HCT116 (cell line): ENCODE results near the gene RPL7A. TPM values are rescaled to one million over a fixed set of nuclear protein-coding genes. Genes with fewer than 3 reads are reported as not detected.

Source experiments
- ATAC-seq: fragments of 200-7000 bp; cut with Tn5 transposase; 2 replicates; pipeline ENCODE4 v1.9.1; 2020; ENCODE audit warnings: mild to moderate bottlenecking, moderate library complexity
- BruUV-seq: library from RNA; stranded (reverse); fragments of 400-500 nt; replicated peaks from 2 replicates; lab custom pipeline; 2021; lab: Mats Ljungman, UMichigan
- CTCF ChIA-PET: fragments of 300-600 bp; sonication (Branson Sonifier 250); formaldehyde crosslinking; loops from one replicate; lab custom pipeline; 2021; ENCODE audit warnings: antibody characterized with exemption; lab: Charles Lee
- POLR2A ChIA-PET: fragments of 300-600, 350-600 bp; sonication (Branson Sonifier 250); formaldehyde crosslinking; loops from one replicate; lab custom pipeline; 2021; ENCODE audit warnings: antibody characterized with exemption; lab: Charles Lee
- RAD21 ChIA-PET, 2 experiments: fragments of 300-600 bp; sonication (Branson Sonifier 250); formaldehyde crosslinking; loops; one replicate each; lab custom pipeline; 2023; ENCODE audit warnings: low total read pairs in 2 of 2; ENCODE audit not compliant: uncharacterized antibody in 2 of 2, unreplicated experiment in 2 of 2, low non-redundant PET in 1 of 2; lab: Charles Lee
- DNase-seq: peaks from one replicate; pipeline ENCODE4 v3.0.0-alpha.2; 2010; ENCODE audit warnings: low read depth, low spot score
- H2AFZ ChIP-seq: fragments of 200-600 bp; shearing (Covaris generic), sonication (generic); 2 replicates; pipeline ENCODE4 v1.6.1; 2017; ENCODE audit warnings: low read depth, mixed run types, mixed read lengths, antibody characterized with exemption, low read length; ENCODE audit not compliant: poor library complexity, severe bottlenecking
- H3K27ac ChIP-seq: 2 replicates; pipeline ENCODE4 v1.5.1; 2012; ENCODE audit warnings: low read depth, low read length
- H3K27me3 ChIP-seq: fragments of 200-600 bp; sonication (generic); 2 replicates; pipeline ENCODE4 v1.6.1; 2016; ENCODE audit warnings: mixed run types, low read length, mixed read lengths; ENCODE audit not compliant: insufficient read depth
- H3K36me3 ChIP-seq, 2 experiments: fragments of 200-500 bp in 1 of 2; fragments of 200-600 bp in 1 of 2; sonication (Bioruptor generic) in 1 of 2; sonication (generic) in 1 of 2; 2 replicates each; pipeline versions ENCODE4 v1.5.1 to v1.6.1; 2014 to 2016; ENCODE audit warnings: low read length in 2 of 2, inconsistent platforms in 1 of 2, mixed read lengths in 1 of 2, mixed run types in 1 of 2; ENCODE audit not compliant: insufficient read depth in 2 of 2, control insufficient read depth in 1 of 2
- H3K4me1 ChIP-seq, 2 experiments: fragments of 200-600 bp in 1 of 2; sonication (generic) in 1 of 2; 2 replicates each; pipeline versions ENCODE4 v1.5.1 to v1.6.1; 2012 to 2017; ENCODE audit warnings: low read length in 2 of 2, inconsistent platforms in 1 of 2, mild to moderate bottlenecking in 1 of 2, mixed read lengths in 1 of 2, mixed run types in 1 of 2, moderate library complexity in 1 of 2; ENCODE audit not compliant: insufficient read depth in 2 of 2, control insufficient read depth in 1 of 2
- H3K4me2 ChIP-seq: fragments of 200-600 bp; sonication (generic); 2 replicates; pipeline ENCODE4 v1.6.1; 2017; ENCODE audit warnings: mixed run types, low read length, mixed read lengths
- H3K4me3 ChIP-seq, 2 experiments: fragments of 200-600 bp in 1 of 2; sonication (generic) in 1 of 2; replicated peaks in 1 of 2; 2 replicates each; pipeline ENCODE4 v1.5.1; 2011 to 2016; ENCODE audit warnings: low read length in 2 of 2, control low read depth in 1 of 2, low read depth in 1 of 2, mild to moderate bottlenecking in 1 of 2, mixed read lengths in 1 of 2, mixed run types in 1 of 2
- H3K79me2 ChIP-seq: fragments of 200-600 bp; sonication (generic); 2 replicates; pipeline ENCODE4 v1.6.1; 2017; ENCODE audit warnings: mild to moderate bottlenecking, mixed run types, low read length, moderate library complexity, mixed read lengths; ENCODE audit not compliant: insufficient read depth
- H3K9ac ChIP-seq: fragments of 200-600 bp; sonication (generic); 2 replicates; pipeline ENCODE4 v1.6.1; 2016; ENCODE audit warnings: low read length, mixed read lengths
- H3K9me2 ChIP-seq: fragments of 200-600 bp; sonication (generic), shearing (Covaris generic); 2 replicates; pipeline ENCODE4 v1.6.1; 2017; ENCODE audit warnings: mixed run types, mild to moderate bottlenecking, moderate library complexity; ENCODE audit not compliant: insufficient read depth
- H3K9me3 ChIP-seq, 2 experiments: fragments of 200-500 bp in 1 of 2; fragments of 200-600 bp in 1 of 2; sonication (Bioruptor generic) in 1 of 2; sonication (generic) in 1 of 2; 2 replicates each; pipeline ENCODE4 v1.6.1; 2014 to 2017; ENCODE audit warnings: low read length in 2 of 2, mixed read lengths in 2 of 2, inconsistent platforms in 1 of 2, low read depth in 1 of 2, mild to moderate bottlenecking in 1 of 2, mixed run types in 1 of 2, moderate library complexity in 1 of 2; ENCODE audit not compliant: control insufficient read depth in 1 of 2, insufficient read depth in 1 of 2
- H4K20me1 ChIP-seq: fragments of 200-600 bp; sonication (generic), shearing (Covaris generic); 2 replicates; pipeline ENCODE4 v1.6.1; 2017; ENCODE audit warnings: mixed run types, mild to moderate bottlenecking, moderate library complexity; ENCODE audit not compliant: insufficient read depth
- ATF3 ChIP-seq: IDR thresholded peaks from 2 replicates; pipeline ENCODE4 v1.6.1; 2012
- CBX3 ChIP-seq: IDR thresholded peaks from 2 replicates; pipeline ENCODE4 v1.6.1; 2012; ENCODE audit warnings: low read depth
- ELF1 ChIP-seq: IDR thresholded peaks from 2 replicates; pipeline ENCODE4 v1.6.1; 2012; ENCODE audit warnings: low read depth, borderline replicate concordance
- EZH2 ChIP-seq: fragments of 200-600 bp; sonication (generic); IDR thresholded peaks from 2 replicates; pipeline ENCODE4 v1.6.1; 2017; ENCODE audit warnings: antibody characterized with exemption, mixed run types
- FOSL1 ChIP-seq: IDR thresholded peaks from 2 replicates; pipeline ENCODE4 v1.6.1; 2012; ENCODE audit warnings: low read depth
- JUND ChIP-seq: IDR thresholded peaks from 2 replicates; pipeline ENCODE4 v1.6.1; 2012
- POLR2A ChIP-seq: IDR thresholded peaks from 2 replicates; pipeline ENCODE4 v1.7.0; 2011; ENCODE audit warnings: borderline replicate concordance; ENCODE audit not compliant: insufficient read depth, insufficient read length; ENCODE audit errors: extremely low read depth
- POLR2AphosphoS5 ChIP-seq: IDR thresholded peaks from 2 replicates; pipeline ENCODE4 v1.6.1; 2011; ENCODE audit warnings: mild to moderate bottlenecking, low read depth, low read length, moderate library complexity
- RAD21 ChIP-seq: IDR thresholded peaks from 2 replicates; pipeline ENCODE4 v1.6.1; 2012; ENCODE audit warnings: low read depth, mild to moderate bottlenecking
- SRF ChIP-seq: IDR thresholded peaks from 2 replicates; pipeline ENCODE4 v1.6.1; 2012; ENCODE audit warnings: low read depth
- ZFX ChIP-seq: fragments of 450-650 bp; IDR thresholded peaks from 2 replicates; pipeline ENCODE4 v1.6.1; 2017
- intact Hi-C: fragments of 100-400 bp; cut with micrococcal nuclease; formaldehyde crosslinking; loops from 2 replicates; pipeline ENCODE4 v1.10.0; 2022
- total RNA-seq: library from RNA; stranded (reverse); gene quantifications from one replicate; pipeline ENCODE4 v1.2.1, GENCODE V29; 2021; ENCODE audit not compliant: unreplicated experiment

The RPL7A gene
- total RNA-seq, 1 experiment from 2014 or later, result 2,837 TPM

- Histone ChIP-seq H2AFZ (no peak overlapping the region), H3K79me2 (peaks cover 62% of the 10 kb centered on the region), H3K9me2 (no peaks in the 10 kb centered on the region), H4K20me1 (0 out of 2 replicates have a peak, but pooled peaks cover 9% of the 10 kb centered on the region), H3K4me1 (peaks cover 21 to 29% of the 10 kb centered on the region in 2 experiments), H3K9ac (peak overlapping the region; percentile 94), H3K4me3 (peak overlapping the region; percentile 59 to 95), H3K9me3 (no peaks in the 10 kb centered on the region), H3K27ac (peak overlapping the region; percentile 91), H3K27me3 (no peaks in the 10 kb centered on the region), H3K36me3 (peaks cover 10 to 22% of the 10 kb centered on the region in 2 experiments; a peak in 3 of 4 replicates), H3K4me2 (peak overlapping the region; percentile 76)
- TSS peak; percentile 62 for BruUV-seq
- ATAC-seq (no peak), DNase-seq (no peak)
- intact Hi-C loops, result no loop called here
- RAD21 ChIA-PET, result no interaction called here
- CTCF ChIA-PET, result interaction anchor here (1.2 kb wide), 1 partner anchor 188 kb away, joined by 3 read pairs; no protein-coding TSS in a partner anchor
- TF ChIP-seq POLR2AphosphoS5 (no peak), JUND (no peak), FOSL1 (no peak), ZFX (no peak), EZH2 (no peak), SRF (no peak)
- TF ChIP-seq, all 23 proteins: peak for 0
- POLR2A ChIA-PET, result interaction anchor here (1.7 kb wide), 1 partner anchor 19 kb away, joined by 7 read pairs; the partner anchor contains the start of genes SURF1 and SURF2
Measured at GRCh38 chr9:133374612-133375115, 26.6 kb downstream of the RPL7A start.

GRCh38 chr9:133375116-133375723, 27.2 kb downstream of the RPL7A start:
- CTCF ChIA-PET, result no interaction called here
- TF ChIP-seq ATF3 (no peak), RAD21 (no peak), POLR2A (no peak), SRF (no peak), ZFX (no peak), ELF1 (no peak), POLR2AphosphoS5 (no peak), CBX3 (no peak)
- Histone ChIP-seq H3K27ac (peak overlapping the region; percentile 91), H3K36me3 (peaks cover 9 to 21% of the 10 kb centered on the region in 2 experiments; a peak in 3 of 4 replicates), H3K4me3 (peak overlapping the region; percentile 59 to 95), H3K9me3 (no peaks in the 10 kb centered on the region), H3K79me2 (peaks cover 57% of the 10 kb centered on the region), H3K9me2 (no peaks in the 10 kb centered on the region), H2AFZ (no peak overlapping the region), H3K4me2 (peak overlapping the region; percentile 76), H3K9ac (peak overlapping the region; percentile 94), H3K27me3 (no peaks in the 10 kb centered on the region), H4K20me1 (0 out of 2 replicates have a peak, but pooled peaks cover 9% of the 10 kb centered on the region), H3K4me1 (peaks cover 21 to 29% of the 10 kb centered on the region in 2 experiments)
- RAD21 ChIA-PET, result no interaction called here
- no peak for DNase-seq
- ATAC-seq, result peak; percentile 20
- intact Hi-C loops, result no loop called here
- POLR2A ChIA-PET, result interaction anchor here (1.7 kb wide), 1 partner anchor 20 kb away, joined by 7 read pairs; the partner anchor contains the start of genes SURF1 and SURF2
- no TSS peak for BruUV-seq
